Endothelial cell of umbilical vein (primary cell): Measurements from ENCODE around the gene COMMD8. TPM values are rescaled to one million over a fixed set of nuclear protein-coding genes. Genes with fewer than 3 reads are reported as not detected.

Experiments used
- BruUV-seq: library from RNA; stranded (reverse); fragments of 400-500 nt; replicated peaks from 2 replicates; lab custom pipeline; 2021; lab: Mats Ljungman, UMichigan
- CTCF ChIA-PET: fragments of 300-600, 350-600 bp; sonication (Branson Sonifier 250); formaldehyde crosslinking; loops from one replicate; lab custom pipeline; 2021; ENCODE audit warnings: antibody characterized with exemption, inconsistent platforms; lab: Charles Lee
- POLR2A ChIA-PET: fragments of 300-600, 350-600 bp; sonication (Branson Sonifier 250); formaldehyde crosslinking; loops from one replicate; lab custom pipeline; 2021; ENCODE audit warnings: antibody characterized with exemption, inconsistent platforms; lab: Charles Lee
- DNase-seq: peaks from one replicate; pipeline ENCODE4 v3.0.0-alpha.2; 2011; ENCODE audit warnings: low read depth, low spot score
- FAIRE-seq: peaks from 2 replicates; lab custom pipeline; 2011; peaks lifted over from hg19 to GRCh38; lab: Jason Lieb, UNC
- H2AFZ ChIP-seq: 2 replicates; pipeline ENCODE4 v1.6.0; 2012; ENCODE audit warnings: low read depth, low read length, control low read depth, inconsistent platforms
- H3K27ac ChIP-seq: 2 replicates; pipeline ENCODE4 v1.5.1; 2011; ENCODE audit warnings: low read depth, mild to moderate bottlenecking, control low read depth, low read length, moderate library complexity; ENCODE audit not compliant: insufficient read depth
- H3K27me3 ChIP-seq, 2 experiments: 2 replicates each; pipeline versions ENCODE4 v1.6.0 to v1.6.1; 2011; ENCODE audit warnings: low read length in 2 of 2, mixed read lengths in 1 of 2; ENCODE audit not compliant: control insufficient read depth in 2 of 2, insufficient read depth in 2 of 2
- H3K36me3 ChIP-seq, 2 experiments: 2 replicates in 1 of 2; 3 replicates in 1 of 2; pipeline ENCODE4 v1.5.1; 2011; ENCODE audit warnings: low read length in 2 of 2, mild to moderate bottlenecking in 1 of 2, moderate library complexity in 1 of 2; ENCODE audit not compliant: control insufficient read depth in 2 of 2, insufficient read depth in 2 of 2; ENCODE audit errors: extremely low read depth in 1 of 2
- H3K4me1 ChIP-seq: 3 replicates; pipeline ENCODE4 v1.5.1; 2011; ENCODE audit warnings: mild to moderate bottlenecking, low read length; ENCODE audit not compliant: control insufficient read depth, insufficient read depth; ENCODE audit errors: extremely low read depth
- H3K4me2 ChIP-seq: 2 replicates; pipeline ENCODE4 v1.6.1; 2011; ENCODE audit warnings: low read length, control low read depth, mixed read lengths; ENCODE audit not compliant: insufficient read depth
- H3K4me3 ChIP-seq, 3 experiments: fragments of 200-600 bp in 1 of 3; sonication (generic), shearing (Covaris generic) in 1 of 3; replicated peaks in 1 of 3; 2 replicates each; pipeline ENCODE4 v1.5.1; 2011 to 2016; ENCODE audit warnings: control low read depth in 3 of 3, low read length in 3 of 3, mild to moderate bottlenecking in 2 of 3, inconsistent platforms in 1 of 3, low read depth in 1 of 3, moderate library complexity in 1 of 3; ENCODE audit not compliant: insufficient read depth in 1 of 3
- H3K79me2 ChIP-seq: 2 replicates; pipeline ENCODE4 v1.6.0; 2012; ENCODE audit warnings: low read length, inconsistent platforms; ENCODE audit not compliant: control insufficient read depth, insufficient read depth
- H3K9ac ChIP-seq: replicated peaks from 2 replicates; pipeline ENCODE3; 2011; ENCODE audit warnings: low read length, control low read depth; ENCODE audit not compliant: insufficient read depth; ENCODE audit errors: extremely low read depth
- H3K9me1 ChIP-seq: replicated peaks from 3 replicates; pipeline ENCODE4 v1.6.0; 2011; ENCODE audit warnings: mild to moderate bottlenecking, low read length; ENCODE audit not compliant: control insufficient read depth, insufficient read depth; ENCODE audit errors: extremely low read depth
- H3K9me3 ChIP-seq: replicated peaks from 2 replicates; pipeline ENCODE4 v1.5.1; 2012; ENCODE audit warnings: low read length, inconsistent platforms; ENCODE audit not compliant: control insufficient read depth, insufficient read depth
- H4K20me1 ChIP-seq: replicated peaks from 2 replicates; pipeline ENCODE3; 2011; ENCODE audit warnings: mild to moderate bottlenecking, low read length; ENCODE audit not compliant: control insufficient read depth, insufficient read depth; ENCODE audit errors: extremely low read depth
- CTCF ChIP-seq, 2 donors: IDR thresholded peaks; 1 replicate in 1 of 2; 2 replicates in 1 of 2; pipeline ENCODE4 v1.5.1; 2011; ENCODE audit warnings: low read length in 2 of 2, mild to moderate bottlenecking in 2 of 2, moderate library complexity in 2 of 2, control low read depth in 1 of 2, inconsistent platforms in 1 of 2, low read depth in 1 of 2; ENCODE audit not compliant: insufficient read depth in 1 of 2; ENCODE audit errors: extremely low read depth in 1 of 2
- EZH2 ChIP-seq: IDR thresholded peaks from 2 replicates; pipeline ENCODE4 v1.6.1; 2012; ENCODE audit warnings: borderline replicate concordance, low read depth, mild to moderate bottlenecking, moderate library complexity, low read length, inconsistent platforms; ENCODE audit not compliant: severe bottlenecking
- FOS ChIP-seq: IDR thresholded peaks from 2 replicates; pipeline ENCODE4 v1.6.1; 2011; ENCODE audit warnings: mild to moderate bottlenecking, low read length, moderate library complexity, borderline replicate concordance; ENCODE audit not compliant: insufficient read depth
- GATA2 ChIP-seq: IDR thresholded peaks from 2 replicates; pipeline ENCODE4 v1.7.0; 2011; ENCODE audit warnings: low read depth, mild to moderate bottlenecking, moderate library complexity, mixed read lengths, low read length; ENCODE audit not compliant: insufficient read length, insufficient read depth
- JUN ChIP-seq: IDR thresholded peaks from 2 replicates; pipeline ENCODE4 v1.6.1; 2011; ENCODE audit warnings: borderline replicate concordance, low read depth; ENCODE audit not compliant: insufficient read length, insufficient read depth
- MAX ChIP-seq: IDR thresholded peaks from 2 replicates; pipeline ENCODE4 v1.6.1; 2011; ENCODE audit not compliant: insufficient read depth, insufficient read length
- MYC ChIP-seq: IDR thresholded peaks from one replicate; pipeline ENCODE4 v1.6.1; 2011; ENCODE audit warnings: mild to moderate bottlenecking, low read depth, low read length
- POLR2A ChIP-seq: IDR thresholded peaks from 2 replicates; pipeline ENCODE4 v1.6.1; 2012; ENCODE audit warnings: low read depth, mild to moderate bottlenecking, control low read depth, low read length
- POLR2AphosphoS5 ChIP-seq: IDR thresholded peaks from 2 replicates; pipeline ENCODE4 v1.6.1; 2012; ENCODE audit warnings: low read depth, mild to moderate bottlenecking, control low read depth, low read length, moderate library complexity; ENCODE audit not compliant: insufficient read depth
- dilution Hi-C: fragments of 300-500 bp; cut with MboI; formaldehyde crosslinking; loops from one replicate; pipeline ENCODE4 v1.15.0; 2019; ENCODE audit warnings: low sequenced_read_pairs; ENCODE audit not compliant: extremely low pct_ligation_motif_present
- intact Hi-C: fragments of 100-400 bp; cut with micrococcal nuclease; formaldehyde crosslinking; loops from one replicate; pipeline ENCODE4 v1.10.0; 2022
- polyA plus RNA-seq, 4 experiments: library from polyadenylated mRNA; depleted of rRNA in 3 of 4; stranded (reverse) in 3 of 4; unstranded in 1 of 4; fragments of >200 nt; gene quantifications; 2 replicates each; pipeline versions ENCODE4 v1.2.1 to v1.2.3, GENCODE V29; 2011 to 2012; ENCODE audit warnings: missing spikeins in 1 of 4
- total RNA-seq: library from RNA; stranded (reverse); gene quantifications from 2 replicates; pipeline ENCODE4 v1.2.3, GENCODE V29; 2021

Gene COMMD8
- total and polyA plus RNA-seq, 2 donors (not counting 3 experiments of a cell fraction or from before 2014, with no cell fraction given) = 4.9 to 22.3 TPM

GRCh38 chr4:47485768-47486167, 22.3 kb upstream of the COMMD8 start:
- BruUV-seq = no TSS peak
- no peaks in the 10 kb centered on the region for H4K20me1 ChIP-seq
- peaks cover 5% of the 10 kb centered on the region for H3K79me2 ChIP-seq
- peaks cover 8% of the 10 kb centered on the region for H3K4me1 ChIP-seq
- peak overlapping the region; percentile 75 to 83 (median 79) for H3K4me3 ChIP-seq
- H3K36me3 ChIP-seq = no peaks in the 10 kb centered on the region
- H3K27ac ChIP-seq = peak overlapping the region; percentile 77
- DNase-seq = no peak
- ChIA-PET POLR2A (interaction anchor here (1.0 kb wide), 1 partner anchor 46 kb away, joined by 3 read pairs; no protein-coding TSS in a partner anchor), CTCF (interaction anchor here (1.1 to 4.4 kb wide), 7 partner anchors 13 to 183 kb away, joined by 4 to 16 read pairs (median 8); partner anchors contain the start of gene COMMD8)
- H3K9me1 ChIP-seq = no peaks in the 10 kb centered on the region
- intact Hi-C loops = loop anchor here (1.0 to 10.0 kb wide), 5 partner anchors 22 to 349 kb away; partner anchors contain the start of genes COMMD8 and CORIN
- peak overlapping the region; percentile 84 for H3K9ac ChIP-seq
- no peaks in the 10 kb centered on the region for H3K9me3 ChIP-seq
- no peak for TF ChIP-seq CTCF (IDR thresholded peaks at IDR 0.05; ENCODE audit: extremely low read depth in 1 of 2, insufficient read depth in 1 of 2, low read depth in 1 of 2, low read length in 2 of 2)
- no peak for TF ChIP-seq JUN
- TF ChIP-seq EZH2 = no peak
- no peak for TF ChIP-seq GATA2
- no peak for TF ChIP-seq FOS
- TF ChIP-seq POLR2AphosphoS5 = no peak
- no peak for TF ChIP-seq POLR2A
- no peak for TF ChIP-seq MAX
- TF ChIP-seq MYC = no peak
- H2AFZ ChIP-seq = peak overlapping the region; percentile 41
- FAIRE-seq = no peak
- H3K4me2 ChIP-seq = peak overlapping the region; percentile 90
- H3K27me3 ChIP-seq = no peaks in the 10 kb centered on the region
- dilution Hi-C loops = no loop called here
